NOMO-1 treated with DMSO at 0.1 percent for 48 hours (cell line): ENCODE results near the gene TNFSF12.

Experiments used
- DNase-seq: peaks from one replicate; lab custom pipeline; 2025; ENCODE audit not compliant: unreplicated experiment; lab: John Stamatoyannopoulos, UW

Gene TNFSF12

GRCh38 chr17:7541074-7541621 is 7.7 kb upstream of the TNFSF12 start:
- DNase-seq = no peak

- DNase-seq = no peak
Measured at GRCh38 chr17:7544911-7545310, 3.9 kb upstream of the TNFSF12 start.

- no peak for DNase-seq
Measured at GRCh38 chr17:7549401-7550055, 670 bp downstream of the TNFSF12 start.

GRCh38 chr17:7550344-7550743 is 1.5 kb downstream of the TNFSF12 start:
- DNase-seq = no peak

GRCh38 chr17:7551396-7551795 is 2.5 kb downstream of the TNFSF12 start:
- DNase-seq = no peak

- peak; percentile 80 for DNase-seq
Measured at GRCh38 chr17:7552621-7553051, 3.8 kb downstream of the TNFSF12 start.

GRCh38 chr17:7553356-7553755 is 4.5 kb downstream of the TNFSF12 start:
- no peak for DNase-seq

- DNase-seq = no peak
Measured at GRCh38 chr17:7555320-7555948, 6.6 kb downstream of the TNFSF12 start.

- no peak for DNase-seq
Measured at GRCh38 chr17:7556627-7557026, 7.8 kb downstream of the TNFSF12 start.

- DNase-seq = no peak
Measured at GRCh38 chr17:7557147-7557764, 8.4 kb downstream of the TNFSF12 start.

- peak; percentile 75 for DNase-seq
Measured at GRCh38 chr17:7557775-7558543, 9.1 kb downstream of the TNFSF12 start.

GRCh38 chr17:7558544-7559319 is 9.9 kb downstream of the TNFSF12 start, which contains the start of gene TNFSF13:
TSS of gene TNFSF13 (plus strand) at chr17:7558750. CDS start at chr17:7559040, 290 bp downstream.
- peak; percentile 87 for DNase-seq

GRCh38 chr17:7559320-7560171 is 10.7 kb downstream of the TNFSF12 start:
- DNase-seq = no peak

GRCh38 chr17:7560172-7561027 is 11.5 kb downstream of the TNFSF12 start:
- peak; percentile 52 for DNase-seq

GRCh38 chr17:7561028-7561575 is 12.2 kb downstream of the TNFSF12 start:
- DNase-seq = peak; percentile 81

GRCh38 chr17:7561589-7562207 is 12.8 kb downstream of the TNFSF12 start, which contains the start of gene SENP3:
TSS of gene SENP3 (plus strand) at chr17:7561919. CDS start at chr17:7563077, 1,158 bp downstream.
- peak; percentile 80 for DNase-seq

- no peak for DNase-seq
Measured at GRCh38 chr17:7562208-7562605, 13.3 kb downstream of the TNFSF12 start.
